ENCODE results near the gene CPNE6.

CPNE6 gene

DNA sequence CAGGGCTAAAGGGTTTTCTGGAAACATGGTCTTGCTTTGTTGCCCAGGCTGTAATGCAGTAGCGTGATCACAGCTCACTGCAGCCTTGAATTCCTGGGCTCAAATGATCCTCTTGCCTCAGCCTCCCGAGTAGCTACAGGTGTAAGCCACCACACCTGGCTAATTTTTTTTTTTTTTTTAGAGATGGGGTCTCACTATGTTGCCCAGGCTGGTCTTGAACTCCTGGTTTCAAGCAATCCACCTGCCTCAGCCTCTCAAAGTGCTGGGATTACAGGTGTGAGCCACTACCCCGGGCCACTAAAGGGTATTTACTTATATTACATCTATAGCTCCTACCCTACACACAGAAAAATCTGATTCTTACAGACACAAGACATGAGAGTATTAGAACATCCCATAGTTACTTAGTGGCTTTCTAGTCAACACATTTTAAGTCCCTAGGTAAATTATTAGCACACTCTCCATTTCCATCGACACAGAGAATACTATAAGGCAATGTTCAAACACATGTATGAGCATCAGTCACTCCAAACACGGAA, 37.0 kb downstream of the CPNE6 start:
- no peak for DNase-seq

DNA sequence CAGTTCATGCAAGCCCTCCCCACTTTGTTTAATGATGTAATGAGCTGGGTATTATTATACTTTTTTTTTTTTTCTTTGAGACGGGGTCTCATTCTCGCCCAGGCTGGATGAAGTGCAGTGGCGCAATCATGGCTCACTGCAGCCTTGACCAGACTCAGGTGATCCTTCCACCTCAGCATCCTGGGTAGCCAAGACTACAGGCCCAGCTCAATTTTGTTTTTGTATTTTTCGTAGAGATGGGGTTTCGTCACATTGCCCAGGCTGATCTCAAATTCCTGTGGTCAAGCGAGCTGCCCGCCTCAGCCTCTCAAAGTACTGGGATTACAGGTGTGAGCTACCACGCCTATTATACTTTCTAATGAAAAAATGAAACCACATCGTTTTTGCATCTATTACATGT, 38.7 kb downstream of the CPNE6 start:
- no peak for DNase-seq

DNA sequence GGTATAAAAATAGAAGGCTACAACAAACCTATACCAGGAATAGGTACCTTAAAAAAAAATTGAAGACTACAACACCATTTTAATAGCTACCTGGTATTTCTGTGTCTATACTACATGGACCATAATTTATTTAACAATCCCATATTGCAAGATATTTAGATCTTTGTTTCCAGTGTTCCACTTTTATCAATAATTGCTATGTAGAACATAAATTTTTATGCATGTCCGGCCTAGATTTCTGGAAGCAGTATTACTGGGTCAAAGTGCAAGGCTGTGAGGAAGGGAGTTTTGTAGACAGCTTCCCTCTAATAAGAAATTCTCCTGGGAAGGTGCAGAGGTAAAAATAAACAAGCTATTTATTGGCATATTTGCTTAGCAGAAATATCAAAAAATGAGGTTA, 39.2 kb downstream of the CPNE6 start:
- DNase-seq: no peak

DNA sequence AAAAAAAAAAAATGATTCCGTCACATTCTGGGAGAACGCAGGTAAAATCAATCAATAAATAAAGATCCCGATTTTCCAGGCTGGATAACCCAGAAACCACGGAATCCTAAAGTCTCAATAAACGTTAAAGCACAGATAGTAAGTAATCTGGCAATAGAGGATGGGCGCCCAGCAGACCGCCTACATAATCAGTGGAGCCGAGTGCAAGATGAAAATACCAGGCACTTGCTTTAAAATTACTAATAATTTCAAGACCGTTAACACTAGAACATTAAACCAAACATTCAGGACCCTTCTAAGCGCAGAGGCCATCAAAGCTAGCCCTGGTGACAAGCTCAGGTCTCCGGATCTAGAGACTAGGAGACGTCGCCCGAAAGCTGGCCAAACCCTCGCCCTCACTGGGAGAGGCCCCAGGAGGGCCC, 42.0 kb downstream of the CPNE6 start:
- DNase-seq: no peak

DNA sequence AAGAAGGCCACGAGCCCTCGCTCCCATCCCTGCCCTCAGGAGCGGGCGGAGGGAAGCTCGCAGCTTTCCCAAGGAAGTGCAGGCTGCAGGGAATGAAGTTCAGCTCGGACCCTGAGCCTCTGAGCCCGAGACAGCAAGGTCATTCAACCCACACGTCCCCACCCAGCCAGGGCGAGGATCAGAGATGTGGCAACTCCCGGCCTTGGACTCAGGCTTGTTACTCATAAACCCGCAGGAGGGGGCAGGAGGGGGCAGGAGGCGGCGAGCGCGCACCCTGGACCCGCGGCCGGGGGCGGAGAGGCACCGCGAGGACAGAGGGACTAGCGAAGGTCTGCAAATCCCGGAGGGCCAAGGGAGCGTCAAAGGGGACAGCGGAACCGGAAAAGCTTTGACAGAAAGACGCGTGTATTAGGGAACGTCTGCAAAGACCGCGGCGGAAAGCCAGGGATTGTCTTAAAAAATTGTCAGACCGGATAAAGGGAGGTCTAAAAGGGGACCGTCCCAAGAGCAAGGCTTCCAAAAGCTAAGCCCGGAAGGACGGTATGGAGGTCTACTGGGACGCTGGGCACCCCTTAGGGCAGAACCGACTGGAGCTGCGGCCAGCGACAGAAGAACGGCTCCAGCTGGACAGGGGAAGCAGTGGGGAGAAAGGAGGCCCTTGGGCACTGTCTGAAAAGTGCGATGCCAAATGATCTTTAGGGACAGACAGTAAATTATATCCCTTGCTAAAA, 42.6 kb downstream of the CPNE6 start:
- DNase-seq: peak; percentile 90 to 92

DNA sequence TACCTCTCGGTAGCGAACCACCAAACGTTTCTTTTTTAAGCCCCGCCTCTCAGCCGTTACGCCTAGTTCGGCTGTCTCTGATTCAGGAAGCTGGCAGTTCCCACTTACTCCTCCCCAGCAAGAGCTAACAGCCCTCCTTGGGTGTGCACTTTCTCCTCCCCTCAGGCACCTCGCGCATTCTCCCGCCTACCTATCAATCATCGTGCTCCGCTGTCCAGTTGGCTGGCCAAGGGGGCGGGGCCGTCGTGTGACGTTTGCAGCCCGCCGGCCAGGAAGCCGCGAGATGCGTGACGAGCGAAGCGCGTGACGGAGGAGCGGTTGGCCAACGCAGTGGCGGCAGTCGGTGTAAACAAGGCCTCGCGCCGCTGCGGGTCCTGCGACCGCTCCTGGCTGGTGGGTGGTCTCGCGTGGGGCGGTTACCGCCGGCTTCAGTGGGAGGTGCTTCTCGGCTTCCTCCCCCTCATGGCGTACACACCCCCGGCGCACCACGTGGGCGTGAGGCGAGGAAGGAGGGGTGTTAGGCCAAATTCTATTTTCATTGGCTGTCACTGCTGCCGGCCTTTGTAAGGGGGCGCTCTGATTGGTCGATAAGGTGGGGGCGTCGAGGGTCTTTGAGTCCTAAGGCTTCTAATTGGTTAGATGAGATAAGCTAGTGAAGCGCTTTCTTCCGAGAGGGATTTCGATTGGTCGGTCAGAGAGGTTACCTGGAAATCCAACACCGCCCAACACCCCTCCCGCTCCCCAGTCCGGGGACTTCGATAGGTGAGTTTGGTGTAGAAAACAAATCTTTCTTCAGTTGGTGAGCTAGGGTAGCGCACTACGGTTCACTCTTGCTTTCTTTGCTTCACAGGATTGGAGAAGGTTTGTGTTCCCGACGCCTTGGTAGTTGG, 43.4 kb downstream of the CPNE6 start, which contains the start of the genes DCAF11 and NRL:
Gene DCAF11 (plus strand): TSS at position 246 of the 890 bp plus-strand sequence. CDS start 818 bp downstream, outside the sequence.
Gene NRL (minus strand): TSS at position 418 of the 890 bp plus-strand sequence. CDS start 32,101 bp downstream, outside the sequence.
- peak; percentile 99 for DNase-seq

DNA sequence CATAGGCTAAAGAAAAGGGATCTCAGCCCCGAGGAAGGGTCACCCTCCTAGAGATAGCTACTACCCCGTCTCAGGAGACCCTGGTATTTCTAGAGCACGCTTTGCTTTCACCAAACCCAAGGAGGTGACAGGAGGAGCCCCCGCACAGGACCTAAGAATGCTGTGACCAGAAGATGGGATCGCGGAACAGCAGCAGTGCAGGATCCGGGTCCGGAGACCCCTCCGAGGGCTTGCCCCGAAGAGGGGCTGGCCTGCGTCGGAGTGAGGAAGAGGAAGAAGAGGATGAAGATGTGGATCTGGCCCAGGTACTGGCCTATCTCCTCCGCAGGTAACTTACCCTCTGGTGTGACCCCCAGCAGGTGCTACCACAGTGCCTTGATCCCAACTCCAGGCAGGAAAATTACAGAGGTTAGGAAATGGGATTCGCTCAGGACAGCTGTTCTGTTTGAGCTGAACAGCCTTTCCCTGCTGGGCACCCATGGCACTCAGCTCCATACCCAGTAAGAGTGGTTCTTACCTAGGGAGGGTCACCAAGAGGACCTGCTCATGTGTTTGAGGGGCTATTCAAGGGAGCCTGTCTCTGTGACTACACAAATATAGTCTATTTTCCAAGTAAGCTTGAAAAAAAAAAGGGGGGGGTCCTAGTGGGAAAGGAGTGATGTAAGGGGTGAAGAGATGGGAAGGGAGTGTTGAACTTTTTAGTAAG, 44.2 kb downstream of the CPNE6 start:
- no peak for DNase-seq

DNA sequence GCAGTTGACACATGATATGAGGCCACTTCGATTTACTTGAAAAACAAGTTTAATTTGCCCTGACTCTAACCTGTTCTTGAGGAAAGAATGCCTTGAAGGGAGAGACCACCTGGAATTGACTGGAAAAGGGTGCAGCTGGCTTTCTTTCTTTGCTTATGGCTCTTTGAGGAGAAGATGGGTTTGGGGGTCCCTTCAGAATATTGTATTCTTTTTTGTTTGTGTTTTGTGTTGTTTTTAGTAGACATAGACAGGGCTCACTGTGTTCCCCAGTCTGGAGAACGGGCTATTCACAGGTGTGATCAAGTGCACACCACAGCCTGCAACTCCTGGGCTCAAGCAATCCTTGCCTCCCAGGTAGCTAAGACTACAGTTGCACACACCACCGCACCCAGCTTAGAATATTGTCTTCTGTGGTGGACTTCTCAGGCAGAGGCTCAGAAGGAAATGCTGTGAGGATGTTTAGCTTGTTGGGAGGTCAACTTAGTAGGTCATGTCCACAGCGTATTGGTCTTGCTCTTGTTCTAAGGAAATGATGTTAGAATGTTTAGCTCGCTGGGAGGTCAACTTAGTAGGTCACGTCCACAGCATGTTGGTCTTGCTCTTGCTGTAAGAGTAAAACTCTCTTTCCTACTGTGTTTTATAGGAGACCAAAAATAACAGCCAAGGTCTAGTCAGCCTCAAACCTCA, 44.9 kb downstream of the CPNE6 start:
- DNase-seq: no peak

DNA sequence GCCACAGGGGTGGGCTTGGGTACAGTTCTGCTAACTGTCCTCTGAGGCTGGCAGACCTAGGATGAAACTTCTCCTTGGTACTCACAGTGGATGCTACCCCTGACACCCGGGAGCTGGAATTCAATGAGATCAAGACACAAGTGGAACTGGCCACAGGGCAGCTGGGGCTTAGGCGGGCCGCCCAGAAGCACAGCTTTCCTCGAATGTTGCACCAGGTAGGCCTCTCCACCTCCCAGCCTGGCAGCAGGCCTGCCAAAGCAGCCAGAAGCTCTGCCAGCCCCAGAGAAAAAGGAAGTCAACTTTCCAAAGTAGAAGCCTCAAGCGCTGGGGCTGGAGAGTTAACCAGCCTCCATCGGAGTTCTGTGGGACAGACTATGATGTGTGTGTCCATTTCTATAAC, 45.8 kb downstream of the CPNE6 start:
- DNase-seq: no peak

DNA sequence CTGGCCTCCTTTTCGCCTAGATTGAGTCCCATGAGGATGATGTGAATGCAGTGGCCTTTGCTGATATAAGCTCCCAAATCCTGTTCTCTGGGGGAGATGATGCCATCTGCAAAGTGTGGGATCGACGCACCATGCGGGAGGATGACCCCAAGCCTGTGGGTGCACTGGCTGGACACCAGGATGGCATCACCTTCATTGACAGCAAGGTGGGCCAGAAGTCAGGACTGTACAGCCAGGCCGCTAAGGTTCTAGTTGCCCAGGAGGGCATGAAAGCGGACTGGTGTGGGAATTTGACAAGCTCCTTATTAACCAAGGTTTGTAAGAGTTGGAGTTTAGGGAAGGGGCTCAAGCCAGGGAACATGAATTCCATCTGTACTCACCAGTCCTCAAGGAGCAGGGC, 48.3 kb downstream of the CPNE6 start:
- DNase-seq: no peak

DNA sequence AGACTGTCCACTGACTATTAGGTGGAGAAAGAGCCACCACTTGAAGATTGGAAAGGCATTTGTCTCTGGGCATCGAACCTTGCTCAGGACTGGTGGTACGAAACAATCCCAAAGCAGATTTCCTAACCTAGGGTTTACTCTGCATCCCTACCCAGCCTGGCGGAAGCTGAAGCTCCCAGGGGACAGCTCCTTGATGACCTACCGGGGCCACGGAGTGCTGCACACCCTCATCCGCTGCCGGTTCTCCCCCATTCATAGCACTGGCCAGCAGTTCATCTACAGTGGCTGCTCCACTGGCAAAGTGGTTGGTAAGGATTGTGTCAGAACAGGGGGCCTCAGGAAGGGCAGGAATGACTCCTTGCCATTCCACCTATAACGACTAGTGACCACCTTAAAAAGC, 49.8 kb downstream of the CPNE6 start:
- DNase-seq: no peak

DNA sequence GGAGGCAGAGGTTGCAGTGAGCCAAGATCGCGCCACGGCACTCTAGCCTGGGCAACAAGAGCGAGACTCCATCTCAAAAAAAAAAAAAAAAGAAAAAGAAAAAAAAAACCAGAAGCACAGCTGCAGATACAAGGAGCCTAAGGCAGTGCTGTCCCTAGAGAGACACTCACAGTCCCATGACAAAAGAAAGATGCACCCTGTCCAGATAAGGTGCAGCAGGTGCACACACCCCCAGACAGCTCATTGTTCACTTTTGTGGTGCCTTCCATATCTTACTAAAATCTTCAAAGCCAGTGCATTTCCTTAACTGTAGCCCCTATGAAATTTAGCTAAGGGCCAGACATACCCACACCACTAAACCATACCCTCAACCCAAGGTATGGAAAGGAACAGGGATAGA, 51.1 kb downstream of the CPNE6 start:
- DNase-seq: no peak

DNA sequence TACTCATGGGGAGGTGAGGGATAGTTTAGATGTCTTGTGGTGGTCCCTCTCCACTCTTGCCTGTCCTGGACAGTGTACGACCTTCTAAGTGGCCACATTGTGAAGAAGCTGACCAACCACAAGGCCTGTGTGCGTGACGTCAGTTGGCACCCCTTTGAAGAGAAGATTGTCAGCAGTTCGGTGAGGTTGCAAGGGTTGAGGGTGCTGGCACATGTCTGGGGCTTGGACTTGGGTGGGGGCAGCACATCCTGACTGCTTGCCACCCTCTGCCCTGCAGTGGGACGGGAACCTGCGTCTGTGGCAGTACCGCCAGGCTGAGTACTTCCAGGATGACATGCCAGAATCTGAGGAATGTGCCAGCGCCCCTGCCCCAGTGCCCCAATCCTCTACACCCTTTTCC, 51.5 kb downstream of the CPNE6 start:
- DNase-seq: no peak

DNA sequence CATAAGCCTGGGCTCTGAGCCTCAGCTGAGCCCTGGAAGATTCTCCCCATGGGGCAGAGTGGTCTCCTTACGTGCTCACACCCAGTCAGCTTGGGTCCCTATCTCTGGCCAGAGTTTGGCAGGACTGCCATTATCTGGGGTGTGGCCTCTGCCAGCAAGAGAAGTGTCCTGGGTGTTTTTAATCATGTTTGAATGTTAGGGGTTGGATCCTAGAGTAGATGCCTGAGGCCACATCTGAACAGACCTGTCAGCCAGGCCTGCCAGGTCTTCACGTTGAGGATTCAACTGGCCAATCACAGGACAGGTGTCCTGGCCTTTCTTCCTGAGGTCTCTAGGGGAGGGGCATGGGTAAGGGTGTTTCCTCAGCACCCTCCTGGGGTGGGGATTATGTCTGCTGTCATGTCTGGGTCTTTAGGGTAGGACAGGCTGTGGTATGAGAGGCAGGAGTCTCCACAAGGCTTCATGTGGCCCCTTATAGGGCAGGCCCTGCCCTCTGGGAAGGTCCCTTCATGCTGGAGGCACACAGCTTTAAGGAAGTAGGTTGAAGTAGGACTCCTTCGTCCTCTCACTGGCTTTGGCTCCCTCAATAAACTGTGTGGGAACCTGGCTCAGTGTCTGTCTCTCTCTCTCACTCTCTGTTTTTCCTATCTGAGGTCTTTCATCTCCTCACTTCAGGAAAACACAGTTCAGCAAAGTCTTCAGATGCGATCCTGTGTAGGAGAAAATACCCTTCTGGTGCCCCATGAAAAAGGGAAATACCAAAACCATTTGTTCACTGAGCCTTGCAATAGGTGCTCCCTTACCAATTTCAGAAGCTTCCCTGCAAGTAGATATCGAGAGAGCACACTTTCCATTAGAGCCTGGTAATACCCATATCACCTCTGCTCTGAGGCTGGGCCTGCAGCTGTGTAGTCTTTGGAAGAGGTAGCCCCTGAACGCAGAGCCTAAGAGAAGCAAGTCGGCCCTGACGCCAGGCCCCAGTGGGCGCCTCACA, 52.4 kb downstream of the CPNE6 start:
- DNase-seq: no peak

DNA sequence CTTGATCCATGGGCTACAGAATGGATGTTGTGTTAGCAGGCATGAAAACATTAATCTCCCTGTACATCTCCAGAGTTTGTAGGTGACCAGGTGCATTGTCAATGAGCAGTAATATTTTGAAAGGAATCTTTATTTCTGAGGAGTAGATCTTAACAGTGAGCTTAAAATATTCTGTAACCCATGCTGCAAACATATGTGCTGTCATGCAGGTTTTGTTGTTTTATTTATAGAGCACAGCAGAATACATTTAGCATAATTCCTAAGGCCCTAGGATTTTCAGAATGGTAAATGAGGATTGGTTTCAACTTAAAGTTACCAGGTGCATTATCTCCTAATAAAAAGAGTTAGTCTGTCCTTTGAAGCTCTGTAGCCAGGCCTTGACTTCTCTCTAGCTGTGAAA, 55.6 kb downstream of the CPNE6 start:
- no peak for DNase-seq

DNA sequence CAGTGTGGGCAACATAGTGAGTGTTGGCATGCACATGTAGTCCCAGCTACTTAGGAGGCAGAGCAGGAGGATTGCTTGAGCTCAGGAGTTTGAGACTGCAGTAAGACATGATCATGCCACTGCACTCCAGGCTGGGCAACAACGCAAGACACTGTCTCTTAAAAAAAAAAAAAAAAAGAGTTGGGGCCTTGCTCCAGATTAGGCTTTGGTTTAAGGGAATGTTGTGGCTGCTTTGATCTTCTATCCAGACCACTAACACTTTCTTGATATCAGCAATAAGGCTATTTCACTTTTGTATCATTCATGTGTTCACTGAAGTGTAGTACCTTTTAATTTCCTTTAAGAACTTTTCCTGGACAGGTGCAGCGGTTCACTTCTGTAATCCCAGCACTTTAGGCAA, 56.3 kb downstream of the CPNE6 start:
- no peak for DNase-seq

Data from NCI-H526 (cell line).